Myocyte (in vitro differentiated cells): Measurements from ENCODE around the gene RANBP6. TPM values are rescaled to one million over a fixed set of nuclear protein-coding genes. Genes with fewer than 3 reads are reported as not detected.
"Not testable (repeated sequence)": the region's sequence is repeated elsewhere in the genome, so short reads cannot be mapped to it uniquely, and the experiment has no call there.

ENCODE experiments used
- DNase-seq: peaks from one replicate; pipeline ENCODE4 v3.0.0-alpha.2; 2012; ENCODE audit warnings: low read depth
- polyA plus RNA-seq: library from polyadenylated mRNA; unstranded; fragments of >200 nt; gene quantifications from one replicate; pipeline ENCODE4 v1.2.1, GENCODE V29; 2012; ENCODE audit warnings: missing spikeins
- total RNA-seq: library from RNA; depleted of rRNA; stranded (reverse); fragments of >200 nt; gene quantifications from 2 replicates; pipeline ENCODE4 v1.2.3, GENCODE V29; 2014

The RANBP6 gene
- 38.3 and 42.0 TPM in 2 replicates for total RNA-seq
- 7.4 TPM for polyA plus RNA-seq

DNA sequence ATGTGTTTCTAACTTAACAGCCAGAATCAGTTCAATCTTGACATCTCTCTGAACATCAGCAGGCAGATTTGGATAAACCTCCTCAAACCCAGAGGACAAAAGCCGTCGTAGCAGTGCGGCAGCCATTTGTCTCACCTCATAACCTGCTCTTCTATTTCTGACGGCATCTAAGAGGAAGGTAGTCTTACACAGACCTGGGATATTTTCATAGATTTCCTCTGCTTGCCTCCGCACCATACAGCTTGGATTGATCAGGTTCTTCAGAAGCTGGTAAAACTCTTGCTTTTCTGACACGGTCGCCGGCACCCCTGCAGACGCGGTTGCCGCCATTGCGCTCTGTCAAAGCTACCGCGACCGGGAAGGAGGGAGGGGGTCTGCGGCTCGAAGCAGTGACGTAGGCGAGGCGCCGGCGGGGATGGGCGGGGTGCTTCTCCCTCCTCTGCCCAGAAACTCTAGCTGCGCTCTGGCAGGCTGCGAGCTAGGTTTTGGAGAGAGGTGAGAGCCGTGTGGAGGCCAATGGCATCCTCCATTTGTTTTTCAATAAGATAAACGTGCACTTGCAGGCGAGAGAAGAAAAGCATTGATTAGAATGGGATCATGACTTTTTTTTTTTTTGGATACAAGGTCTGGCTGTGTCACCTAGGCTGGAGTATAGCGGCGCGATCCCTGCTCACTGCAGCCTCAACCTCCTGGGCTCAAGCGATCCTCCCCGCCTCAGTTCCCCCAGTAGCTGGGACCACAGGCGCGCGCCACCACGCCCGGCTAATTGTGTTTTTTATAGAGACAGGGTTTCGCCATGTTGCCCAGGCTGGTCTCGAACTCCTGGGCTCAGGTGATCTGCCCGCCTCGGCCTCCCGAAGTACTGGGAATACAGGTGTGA is at the start of gene RANBP6:
TSS of gene RANBP6 (minus strand) at position 347 of the 880 bp plus-strand sequence. CDS start at position 330, 17 bp downstream.
- DNase-seq = peak; percentile 89

GRCh38 chr9:6063146-6063545 is 47.7 kb upstream of the RANBP6 start:
- not testable (repeated sequence) for DNase-seq

DNA sequence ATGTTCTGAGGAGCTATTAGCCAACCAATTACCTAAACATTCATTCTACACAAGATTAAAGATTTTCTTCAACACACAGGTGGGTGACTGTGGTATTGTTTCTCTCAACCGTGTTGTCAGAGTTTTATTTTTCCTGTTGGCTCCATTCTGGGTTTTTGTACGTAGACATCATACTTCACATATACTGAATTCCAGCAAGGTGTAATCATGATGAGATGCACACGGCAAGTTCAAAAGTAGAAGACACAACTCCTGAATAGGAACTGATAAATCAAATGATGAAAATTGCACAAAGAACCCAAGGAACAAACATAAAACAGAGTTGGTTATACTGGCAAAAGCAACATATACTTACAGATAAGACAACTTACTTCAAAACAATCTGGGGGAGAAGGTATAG is 40.2 kb upstream of the RANBP6 start:
- DNase-seq = no peak

DNA sequence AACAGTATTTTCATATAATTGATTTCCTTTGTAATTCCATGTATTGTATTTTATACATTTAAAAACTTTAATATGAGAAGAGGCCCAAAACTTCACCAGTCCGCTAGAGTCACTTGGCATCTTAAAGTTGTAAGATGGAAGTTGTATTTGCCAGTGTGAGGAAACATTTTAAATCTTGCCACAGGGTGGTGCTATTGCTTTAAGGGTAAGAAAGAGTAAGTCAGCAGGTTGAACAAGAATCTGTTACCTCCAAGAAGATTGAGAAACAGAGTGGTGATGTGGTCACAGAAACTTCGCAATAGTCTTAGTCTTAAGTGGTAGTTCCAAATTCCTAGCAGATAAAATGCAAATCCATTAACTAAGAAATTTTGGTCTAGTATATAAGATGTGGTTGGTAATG is 39.8 kb upstream of the RANBP6 start:
- DNase-seq = peak; percentile 82

- DNase-seq = peak; percentile 75
Measured at GRCh38 chr9:6054280-6055099, 39.1 kb upstream of the RANBP6 start.

DNA sequence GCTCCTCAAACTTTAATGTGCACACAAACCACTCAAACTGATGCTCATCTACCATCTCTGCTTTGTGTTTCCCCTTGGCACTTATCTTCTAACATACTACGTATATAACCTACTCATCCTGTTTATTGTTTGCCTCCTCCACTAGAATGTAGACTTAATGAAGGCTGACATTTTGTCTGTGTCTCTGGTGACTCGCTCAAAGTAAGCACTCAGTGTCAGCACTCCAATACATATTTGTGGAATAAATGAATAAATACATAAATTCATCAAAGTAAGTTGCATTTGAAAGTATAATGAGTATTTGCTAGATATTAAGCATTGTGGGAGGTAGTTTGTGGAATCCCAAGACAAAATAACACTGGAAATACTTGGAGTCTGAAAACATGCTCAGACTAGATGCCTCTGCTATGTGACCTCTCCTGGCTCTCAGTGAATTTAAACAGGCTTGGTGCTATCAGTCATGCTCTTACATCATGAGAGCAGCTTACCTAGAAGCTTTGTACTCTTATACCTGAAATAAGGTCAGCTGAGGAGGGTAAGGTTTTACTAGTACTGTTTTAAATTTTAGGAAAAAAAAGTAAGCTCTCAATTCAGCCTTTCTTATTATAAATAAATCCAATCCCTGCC is 37.0 kb upstream of the RANBP6 start:
- no peak for DNase-seq

DNA sequence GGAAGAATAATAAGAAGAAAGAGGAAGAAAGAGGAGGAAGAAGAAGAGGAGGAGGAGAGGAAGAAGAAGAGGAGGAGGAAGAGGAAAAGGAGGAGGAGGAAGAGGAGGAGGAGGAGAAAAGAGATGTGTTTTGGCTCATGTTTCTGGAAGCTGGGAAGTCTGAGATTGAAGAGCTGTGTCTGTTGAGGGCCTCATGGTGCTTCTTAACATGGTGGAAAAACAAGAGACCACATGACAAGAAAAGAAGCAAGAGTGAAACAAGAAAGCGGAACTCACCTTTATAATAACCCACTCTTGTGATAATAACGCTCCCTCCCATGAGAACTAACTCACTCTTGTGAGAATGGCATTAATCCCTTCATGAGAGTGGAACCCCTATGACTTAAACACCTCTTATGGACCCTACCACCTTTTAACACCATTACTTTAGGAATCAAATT is 36.1 kb upstream of the RANBP6 start:
- no peak for DNase-seq

- peak; percentile 6 for DNase-seq
Measured at GRCh38 chr9:6049798-6050197, 34.4 kb upstream of the RANBP6 start.

DNA sequence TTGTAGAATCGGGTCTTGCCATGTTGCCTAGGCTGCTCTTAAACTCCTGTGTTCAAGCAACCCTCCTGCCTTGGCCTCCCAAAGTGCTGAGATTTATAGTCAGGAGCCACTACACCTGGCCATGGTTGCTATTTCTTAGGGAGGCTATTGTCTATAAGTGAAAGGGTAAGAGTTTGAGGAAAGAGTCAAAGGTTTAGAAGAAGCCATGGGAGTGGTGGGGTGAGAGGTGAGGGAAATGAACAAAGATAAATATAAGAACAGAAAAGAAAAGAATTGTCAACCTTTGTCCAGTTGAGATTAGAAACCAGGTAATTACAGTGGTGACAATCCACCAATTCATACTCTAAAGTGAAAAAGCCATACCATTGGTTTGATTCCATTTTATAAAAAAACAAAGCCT is 32.6 kb upstream of the RANBP6 start:
- DNase-seq = no peak

DNA sequence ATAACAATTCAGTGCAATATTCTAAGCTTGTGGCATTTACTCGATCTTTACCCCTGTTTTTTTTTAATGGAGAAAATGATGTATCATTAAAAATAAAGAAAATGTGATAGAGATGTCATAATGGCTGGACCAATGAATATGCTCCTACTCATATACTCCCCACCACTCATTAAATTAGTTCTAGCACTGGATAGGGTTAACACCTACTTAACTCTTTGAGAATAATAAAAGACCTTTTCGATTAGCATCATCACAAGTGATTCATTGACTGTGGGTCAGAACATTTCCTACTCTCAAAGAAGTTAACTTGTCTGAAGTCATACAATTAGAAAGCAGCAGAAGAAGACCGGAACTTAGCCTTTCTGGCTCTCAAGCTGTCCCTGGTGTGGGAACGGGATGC is 31.6 kb upstream of the RANBP6 start:
- no peak for DNase-seq

GRCh38 chr9:6045364-6045763 is 29.9 kb upstream of the RANBP6 start:
- DNase-seq = peak; percentile 79

DNA sequence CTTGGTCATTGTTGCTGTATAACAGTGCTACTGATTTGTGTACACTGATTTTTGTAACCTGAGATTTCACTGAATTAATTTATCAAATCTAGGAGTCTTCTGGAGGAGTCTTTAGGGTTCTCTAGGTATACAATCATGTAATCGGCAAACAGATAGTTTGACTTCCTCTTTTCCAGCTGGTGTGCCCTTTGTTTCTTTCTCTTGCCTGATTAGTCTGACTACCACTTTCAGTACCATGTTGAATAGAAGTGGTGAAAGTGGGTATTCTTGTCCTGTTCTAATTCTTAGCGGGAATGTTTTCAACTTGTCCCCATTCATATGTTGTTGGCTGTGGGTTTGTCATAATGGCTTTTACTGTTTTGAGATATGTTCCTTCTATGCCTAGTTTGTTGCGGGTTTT is 24.7 kb upstream of the RANBP6 start:
- no peak for DNase-seq

DNA sequence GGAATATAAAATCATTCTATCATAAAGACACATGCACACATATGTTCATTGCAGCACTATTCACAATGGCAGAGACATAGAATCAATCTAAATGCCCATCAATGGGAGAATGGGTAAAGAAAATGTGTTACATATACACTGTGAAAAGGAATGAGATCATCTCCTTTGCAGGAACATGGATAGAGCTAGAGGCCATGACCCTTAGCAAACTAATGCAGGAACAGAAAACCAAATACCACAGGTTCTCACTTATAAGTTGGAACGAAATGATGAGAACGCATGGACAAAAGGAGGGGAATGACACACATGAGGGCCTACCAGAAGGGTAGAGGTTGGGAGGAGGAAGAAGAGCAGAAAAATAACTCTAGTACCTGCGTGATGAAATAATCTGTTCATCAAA is 21.0 kb upstream of the RANBP6 start:
- no peak for DNase-seq

- no peak for DNase-seq
Measured at GRCh38 chr9:6034954-6035353, 19.5 kb upstream of the RANBP6 start.

GRCh38 chr9:6029604-6030274 is 14.3 kb upstream of the RANBP6 start:
- peak; percentile 17 for DNase-seq

- peak; percentile 6 for DNase-seq
Measured at GRCh38 chr9:6024035-6024554, 8.7 kb upstream of the RANBP6 start.

DNA sequence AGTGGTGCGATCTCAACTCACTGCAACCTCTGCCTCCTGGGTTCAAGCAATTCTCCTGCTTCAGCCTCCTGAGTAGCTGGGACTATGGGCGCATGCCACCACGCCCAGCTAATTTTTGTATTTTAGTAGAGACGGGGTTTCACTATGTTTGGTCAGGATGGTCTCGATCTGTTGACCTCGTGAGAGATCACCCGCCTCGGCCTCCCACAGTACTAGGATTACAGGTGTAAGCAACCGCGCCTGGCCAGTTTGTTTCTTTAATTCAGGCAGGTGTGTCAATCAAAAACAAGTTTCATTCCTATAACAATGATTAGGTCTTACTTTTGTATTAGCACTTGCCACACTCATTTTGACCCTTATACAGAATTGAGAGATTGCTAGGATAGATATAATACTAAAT is 1.6 kb upstream of the RANBP6 start:
- not testable (repeated sequence) for DNase-seq

DNA sequence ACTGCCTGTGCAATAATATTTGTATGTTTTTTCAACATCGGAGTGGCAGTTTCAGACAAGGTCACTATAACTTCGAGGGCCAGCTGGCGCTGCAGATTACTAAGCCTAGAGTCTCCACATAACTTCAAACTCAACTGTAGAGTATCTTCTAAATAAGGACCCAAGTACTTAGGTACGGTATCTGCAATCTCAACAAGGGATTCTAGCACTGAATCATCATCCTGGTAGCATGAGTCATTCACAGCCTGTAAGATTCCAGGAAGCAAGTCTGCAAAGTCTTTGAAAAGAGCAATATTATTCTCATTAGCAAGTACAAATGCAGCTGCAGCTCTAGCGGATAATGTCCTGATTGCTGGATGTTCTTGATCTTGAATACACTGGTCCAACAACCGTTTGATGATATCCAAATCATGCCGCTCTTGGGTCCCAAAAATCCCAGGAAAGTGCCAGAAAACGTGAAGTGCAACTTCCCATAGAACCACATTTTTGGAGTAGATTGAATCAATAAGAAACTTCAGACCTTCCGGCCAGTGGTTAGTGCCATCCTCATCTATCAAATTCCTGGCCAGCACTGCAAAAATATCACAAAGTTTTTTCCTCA is 654 bp downstream of the RANBP6 start:
- peak; percentile 27 for DNase-seq

DNA sequence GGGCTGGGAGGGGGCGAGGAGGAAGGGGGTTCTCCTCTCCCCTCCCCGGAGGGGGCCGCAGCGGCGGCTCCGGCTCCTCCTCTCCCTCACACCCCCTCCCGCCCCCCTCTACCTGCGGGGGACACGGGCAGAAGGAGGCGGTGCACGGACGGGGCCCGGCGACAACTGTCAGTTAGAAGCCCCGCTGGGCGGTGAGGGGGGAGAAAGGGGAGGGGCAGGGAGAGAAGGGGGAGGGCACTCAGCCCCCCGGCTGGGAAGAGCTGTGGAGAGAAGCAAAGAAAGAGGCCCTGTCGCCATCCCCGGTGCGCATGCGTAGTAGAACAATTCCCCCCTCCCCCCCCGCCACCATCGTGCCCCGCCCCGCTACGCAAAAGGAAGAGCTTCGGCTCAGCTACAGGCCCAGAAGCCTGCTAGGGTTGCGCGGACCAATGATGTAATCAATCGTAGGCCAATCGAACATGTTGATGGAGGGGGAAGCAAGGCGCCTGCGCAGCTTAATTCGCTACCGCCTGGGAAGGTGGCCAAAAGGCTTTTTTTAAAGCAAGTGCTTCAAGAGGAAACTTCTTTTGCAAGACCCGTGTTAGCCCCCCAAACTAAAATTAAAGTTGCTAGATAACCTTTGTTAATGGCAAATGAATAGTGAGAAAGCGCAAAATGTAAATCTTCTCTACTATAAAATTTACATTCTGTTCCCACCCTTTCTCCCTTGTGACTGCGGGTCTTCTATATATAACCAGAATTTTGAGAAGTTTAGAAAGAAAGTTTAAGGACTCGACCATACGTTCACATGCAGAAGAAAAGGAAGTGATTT is 7.0 kb downstream of the RANBP6 start:
- DNase-seq = peak; percentile 98

DNA sequence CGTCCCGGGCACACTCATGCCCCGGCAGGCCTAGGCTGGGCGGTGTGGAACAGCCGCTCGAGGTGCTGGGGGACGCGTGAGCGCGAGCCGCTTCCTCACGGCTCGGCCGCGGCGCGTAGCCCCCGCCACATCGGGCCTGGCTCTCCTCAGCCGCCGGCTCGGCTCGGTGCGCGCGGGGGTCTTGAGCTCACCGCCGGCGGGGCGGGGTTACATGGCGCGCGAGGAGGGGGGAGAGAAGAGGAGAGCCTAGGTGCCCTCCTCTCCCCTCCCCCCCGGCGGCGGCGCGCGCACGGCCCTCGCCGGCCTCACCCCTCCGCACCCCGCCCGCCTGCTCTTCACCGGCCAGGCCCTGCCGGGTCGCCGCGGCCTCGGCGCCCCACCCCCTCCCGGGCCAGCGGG is 7.7 kb downstream of the RANBP6 start:
- DNase-seq = peak; percentile 68
